SK-N-SH treated with all-trans-retinoic acid at 6 μM for 48 hours (cell line): Measurements from ENCODE around the gene PSME2.

ENCODE experiments used
- ATAC-seq: fragments of 200-7000 bp; cut with Tn5 transposase; 3 replicates; pipeline ENCODE4 v1.9.1; 2020; ENCODE audit warnings: mild to moderate bottlenecking, moderate library complexity
- ARNTL ChIP-seq: fragments of 450-650 bp; formaldehyde crosslinking; IDR thresholded peaks from 2 replicates; pipeline ENCODE4 v1.5.0; 2020; ENCODE audit warnings: low read depth, mild to moderate bottlenecking, moderate library complexity, borderline replicate concordance
- BACH2 ChIP-seq: fragments of 250-450 bp; sonication (Bioruptor Pico); IDR thresholded peaks from 2 replicates; pipeline ENCODE4 v1.9.0; 2021; ENCODE audit warnings: mild to moderate bottlenecking, borderline replicate concordance
- CREB5 ChIP-seq: fragments of 250-450 bp; sonication (Bioruptor Pico); IDR thresholded peaks from 2 replicates; pipeline ENCODE4 v1.5.1; 2020; ENCODE audit warnings: low read depth, mild to moderate bottlenecking, moderate library complexity
- CSDC2 ChIP-seq: fragments of 250-450 bp; sonication (Bioruptor Pico); IDR thresholded peaks from 2 replicates; pipeline ENCODE4 v1.5.0; 2020; ENCODE audit warnings: mild to moderate bottlenecking, moderate library complexity
- CSRNP3 ChIP-seq: fragments of 250-450 bp; sonication (Bioruptor Pico); IDR thresholded peaks from 2 replicates; pipeline ENCODE4 v1.5.1; 2021; ENCODE audit warnings: mild to moderate bottlenecking, moderate library complexity
- ESRRG ChIP-seq: fragments of 250-450 bp; sonication (Bioruptor Pico); IDR thresholded peaks from 2 replicates; pipeline ENCODE4 v1.6.1; 2021; ENCODE audit warnings: mild to moderate bottlenecking
- GLIS3 ChIP-seq: fragments of 250-450 bp; sonication (Bioruptor Pico); IDR thresholded peaks from 2 replicates; pipeline ENCODE4 v1.5.0; 2020; ENCODE audit warnings: mild to moderate bottlenecking, moderate library complexity
- ISL1 ChIP-seq: fragments of 250-450 bp; sonication (Bioruptor Pico); IDR thresholded peaks from 2 replicates; pipeline ENCODE4 v2.1.2; 2022; ENCODE audit warnings: mild to moderate bottlenecking, moderate library complexity
- OSR1 ChIP-seq: fragments of 250-450 bp; sonication (Bioruptor Pico); IDR thresholded peaks from 2 replicates; pipeline ENCODE4 v1.8.0; 2022; ENCODE audit warnings: moderate library complexity, mild to moderate bottlenecking, inconsistent platforms
- PATZ1 ChIP-seq: fragments of 250-450 bp; sonication (Bioruptor Pico); IDR thresholded peaks from 2 replicates; pipeline ENCODE4 v1.8.0; 2020; ENCODE audit warnings: mild to moderate bottlenecking, moderate library complexity, borderline replicate concordance
- POU6F1 ChIP-seq: fragments of 250-450 bp; sonication (Bioruptor Pico); IDR thresholded peaks from 2 replicates; pipeline ENCODE4 v1.8.0; 2021; ENCODE audit warnings: low read depth, mild to moderate bottlenecking, moderate library complexity, borderline replicate concordance
- PPARA ChIP-seq: fragments of 250-450 bp; sonication (Bioruptor Pico); IDR thresholded peaks from 2 replicates; pipeline ENCODE4 v1.5.0; 2020; ENCODE audit warnings: mild to moderate bottlenecking, borderline replicate concordance
- RARB ChIP-seq: fragments of 250-450 bp; sonication (Bioruptor Pico); IDR thresholded peaks from 2 replicates; pipeline ENCODE4 v1.8.0; 2021; ENCODE audit warnings: mild to moderate bottlenecking, moderate library complexity
- SNAI2 ChIP-seq: fragments of 250-450 bp; sonication (Bioruptor Pico); IDR thresholded peaks from 2 replicates; pipeline ENCODE4 v1.5.0; 2020; ENCODE audit warnings: mild to moderate bottlenecking, moderate library complexity
- TCF4 ChIP-seq: fragments of 250-450 bp; sonication (Bioruptor Pico); IDR thresholded peaks from 2 replicates; pipeline ENCODE4 v1.8.0; 2021; ENCODE audit warnings: mild to moderate bottlenecking, moderate library complexity, borderline replicate concordance
- TSHZ2 ChIP-seq: fragments of 250-450 bp; sonication (Bioruptor Pico); IDR thresholded peaks from 2 replicates; pipeline ENCODE4 v1.5.0; 2020; ENCODE audit warnings: mild to moderate bottlenecking, moderate library complexity
- ZC3H10 ChIP-seq: fragments of 250-450 bp; sonication (Bioruptor Pico); IDR thresholded peaks from 2 replicates; pipeline ENCODE4 v1.5.1; 2021; ENCODE audit warnings: mild to moderate bottlenecking, moderate library complexity
- ZFP3 ChIP-seq: fragments of 250-450 bp; sonication (Bioruptor Pico); IDR thresholded peaks from 2 replicates; pipeline ENCODE4 v1.5.0; 2020; ENCODE audit warnings: mild to moderate bottlenecking, moderate library complexity
- ZFP30 ChIP-seq: fragments of 450-650 bp; formaldehyde crosslinking; IDR thresholded peaks from 2 replicates; pipeline ENCODE4 v1.5.0; 2022; ENCODE audit warnings: mild to moderate bottlenecking, moderate library complexity
- ZNF565 ChIP-seq: fragments of 450-650 bp; formaldehyde crosslinking; conservative IDR thresholded peaks from 2 replicates; pipeline ENCODE4 v1.5.0; 2020; ENCODE audit warnings: low read depth, mild to moderate bottlenecking, moderate library complexity
- ZNF70 ChIP-seq: fragments of 450-650 bp; formaldehyde crosslinking; IDR thresholded peaks from 2 replicates; pipeline ENCODE4 v1.5.0; 2020; ENCODE audit warnings: mild to moderate bottlenecking, moderate library complexity
- ZNF8 ChIP-seq: fragments of 450-650 bp; formaldehyde crosslinking; IDR thresholded peaks from 2 replicates; pipeline ENCODE4 v1.5.0; 2020; ENCODE audit warnings: mild to moderate bottlenecking, moderate library complexity

The PSME2 gene

GRCh38 chr14:24119691-24120090 lies 26.7 kb downstream of the PSME2 start:
- no peak for TF ChIP-seq RARB (CRISPR knock-in tag)
- no peak for TF ChIP-seq POU6F1 (CRISPR knock-in tag)
- TF ChIP-seq GLIS3 (CRISPR knock-in tag), result no peak
- no peak for TF ChIP-seq BACH2
- ATAC-seq, result no peak

- ATAC-seq, result no peak
- no peak for TF ChIP-seq ISL1 (CRISPR knock-in tag)
- no peak for TF ChIP-seq SNAI2
- no peak for TF ChIP-seq ZNF70
- no peak for TF ChIP-seq ZNF8
- TF ChIP-seq OSR1 (CRISPR knock-in tag), result no peak
- no peak for TF ChIP-seq CREB5 (CRISPR knock-in tag)
- no peak for TF ChIP-seq ZNF565 (CRISPR knock-in tag)
- no peak for TF ChIP-seq ESRRG (CRISPR knock-in tag)
- no peak for TF ChIP-seq ZC3H10 (CRISPR knock-in tag)
- TF ChIP-seq PATZ1 (CRISPR knock-in tag), result no peak
- TF ChIP-seq PPARA (CRISPR knock-in tag), result no peak
- no peak for TF ChIP-seq TCF4 (CRISPR knock-in tag)
- no peak for TF ChIP-seq TSHZ2 (CRISPR knock-in tag)
- TF ChIP-seq CSDC2 (CRISPR knock-in tag), result no peak
- no peak for TF ChIP-seq ARNTL (CRISPR knock-in tag)
- TF ChIP-seq ZFP30 (CRISPR knock-in tag), result no peak
- TF ChIP-seq POU6F1 (CRISPR knock-in tag), result no peak
- TF ChIP-seq ZFP3, result no peak
- no peak for TF ChIP-seq GLIS3 (CRISPR knock-in tag)
- no peak for TF ChIP-seq CSRNP3 (CRISPR knock-in tag)
These were observed 29.2 kb downstream of the PSME2 start for GRCh38 chr14:24117179-24117578.
